VCaP (cell line): Measurements from ENCODE around the gene PHLPP1.

Experiments used
- H3K27ac ChIP-seq: fragments of 450-650 bp; 2 replicates; pipeline ENCODE4 v1.5.1; 2017
- CTCF ChIP-seq: fragments of 450-650 bp; conservative IDR thresholded peaks from 2 replicates; pipeline ENCODE4 v1.5.1; 2017; ENCODE audit warnings: mild to moderate bottlenecking, moderate library complexity

Gene PHLPP1

DNA sequence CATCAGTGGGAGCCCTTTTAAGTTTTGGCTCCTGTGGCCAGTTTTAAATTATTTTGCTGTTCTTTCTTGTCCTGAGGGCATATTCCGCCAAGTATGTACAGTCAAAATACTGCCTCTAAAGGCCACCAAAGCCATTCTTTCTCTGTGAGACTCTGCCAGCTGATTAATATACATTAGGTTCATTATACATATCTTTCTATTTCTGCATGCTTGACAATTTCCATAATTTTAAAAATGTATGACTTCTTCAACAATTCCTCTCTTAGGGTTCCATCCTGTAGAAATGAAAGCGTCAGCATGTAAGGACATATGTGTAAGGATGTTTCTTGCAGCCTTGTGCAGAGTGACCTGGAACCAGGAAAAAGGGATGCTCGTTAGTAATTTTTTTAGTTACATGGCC, 291.9 kb downstream of the PHLPP1 start:
- H3K27ac ChIP-seq, result no peak overlapping the region
- no peak for TF ChIP-seq CTCF

DNA sequence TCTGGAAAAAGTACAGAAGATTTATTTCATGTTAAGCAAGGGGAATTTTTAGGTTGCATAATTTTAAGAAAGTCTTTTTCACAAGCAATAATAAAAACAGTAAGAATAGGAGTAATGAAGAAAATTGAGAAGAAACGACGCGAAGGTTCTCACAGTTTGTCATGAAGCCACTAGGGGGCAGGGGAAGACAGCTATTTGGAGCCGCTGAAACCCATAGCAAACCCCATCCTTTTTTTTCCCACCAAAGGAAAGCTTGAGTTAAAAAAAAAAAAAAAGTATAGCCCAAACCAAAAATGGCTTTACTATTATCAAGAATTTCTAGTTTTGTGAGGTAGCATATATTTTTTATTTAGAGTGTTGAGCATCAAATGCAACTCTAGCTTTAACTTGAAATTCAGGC, 300.9 kb downstream of the PHLPP1 start:
- H3K27ac ChIP-seq, result no peak overlapping the region
- TF ChIP-seq CTCF, result peak; percentile 83

DNA sequence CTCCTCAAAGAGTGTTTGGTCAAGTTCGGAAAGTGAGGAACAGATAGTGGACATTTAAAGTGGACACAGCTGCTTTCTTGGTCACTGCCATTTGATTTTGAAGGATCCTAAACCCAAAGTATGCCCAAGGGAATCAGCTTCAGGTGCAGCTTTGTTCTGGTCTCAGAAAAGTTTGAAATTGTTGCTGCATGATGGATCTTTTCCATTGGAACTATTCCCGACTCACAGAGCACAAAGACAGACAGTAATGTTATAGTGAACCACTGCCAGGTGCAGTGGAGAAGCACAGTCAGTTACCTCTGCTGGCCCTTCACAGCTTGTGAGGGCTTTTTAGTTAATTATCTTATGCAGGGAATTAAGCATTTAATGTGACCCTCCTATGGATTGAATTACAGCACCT, 301.7 kb downstream of the PHLPP1 start:
- H3K27ac ChIP-seq, result no peak overlapping the region
- TF ChIP-seq CTCF, result no peak

DNA sequence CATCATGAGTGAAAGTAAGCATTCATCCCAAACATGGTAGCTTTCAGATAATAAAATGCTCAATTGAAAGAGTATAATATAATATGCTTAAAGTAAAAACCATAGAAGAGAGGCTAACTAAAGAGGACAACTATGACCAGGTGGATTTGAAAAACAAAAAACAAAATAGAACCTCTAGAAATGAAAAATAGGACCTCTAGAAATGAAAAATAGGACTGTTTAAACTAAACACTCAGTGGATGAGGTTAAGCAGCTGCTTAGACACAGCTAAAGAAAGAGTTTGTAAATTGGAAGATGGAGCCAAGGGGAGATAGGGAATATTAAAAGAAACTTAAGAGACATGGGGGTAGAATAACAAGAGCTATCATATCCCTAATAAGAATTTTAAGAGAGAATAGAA, 302.6 kb downstream of the PHLPP1 start:
- TF ChIP-seq CTCF, result no peak
- no peak overlapping the region for H3K27ac ChIP-seq

DNA sequence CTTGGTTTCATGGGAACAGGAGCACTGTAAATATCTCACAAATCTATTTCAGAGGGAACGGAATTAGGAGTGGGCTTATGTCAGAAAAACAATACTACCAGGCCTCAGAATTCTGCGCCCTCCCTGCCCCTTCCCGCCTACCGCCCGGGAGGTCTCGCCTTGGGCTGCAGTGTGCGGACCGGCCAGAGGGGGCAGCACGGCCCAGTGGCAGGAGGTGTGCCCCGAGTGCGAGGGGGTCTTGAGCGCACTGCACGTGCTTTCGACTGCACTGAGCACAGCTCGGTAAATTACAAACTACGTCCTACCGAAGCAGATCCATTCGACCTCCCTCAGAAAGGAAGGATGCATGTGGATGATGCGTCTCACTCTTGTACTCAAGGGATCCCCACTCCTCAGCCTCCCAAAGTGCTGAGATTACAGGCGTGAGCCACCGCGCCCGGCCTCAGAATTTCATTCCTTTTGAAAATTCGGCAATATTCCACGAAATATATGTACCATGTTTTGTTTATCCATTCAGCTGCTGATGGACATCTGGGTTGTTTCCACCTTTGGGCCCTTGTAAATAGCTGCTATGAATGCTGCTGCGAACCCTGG, 307.2 kb downstream of the PHLPP1 start:
- no peak overlapping the region for H3K27ac ChIP-seq
- peak; percentile 40 for TF ChIP-seq CTCF

DNA sequence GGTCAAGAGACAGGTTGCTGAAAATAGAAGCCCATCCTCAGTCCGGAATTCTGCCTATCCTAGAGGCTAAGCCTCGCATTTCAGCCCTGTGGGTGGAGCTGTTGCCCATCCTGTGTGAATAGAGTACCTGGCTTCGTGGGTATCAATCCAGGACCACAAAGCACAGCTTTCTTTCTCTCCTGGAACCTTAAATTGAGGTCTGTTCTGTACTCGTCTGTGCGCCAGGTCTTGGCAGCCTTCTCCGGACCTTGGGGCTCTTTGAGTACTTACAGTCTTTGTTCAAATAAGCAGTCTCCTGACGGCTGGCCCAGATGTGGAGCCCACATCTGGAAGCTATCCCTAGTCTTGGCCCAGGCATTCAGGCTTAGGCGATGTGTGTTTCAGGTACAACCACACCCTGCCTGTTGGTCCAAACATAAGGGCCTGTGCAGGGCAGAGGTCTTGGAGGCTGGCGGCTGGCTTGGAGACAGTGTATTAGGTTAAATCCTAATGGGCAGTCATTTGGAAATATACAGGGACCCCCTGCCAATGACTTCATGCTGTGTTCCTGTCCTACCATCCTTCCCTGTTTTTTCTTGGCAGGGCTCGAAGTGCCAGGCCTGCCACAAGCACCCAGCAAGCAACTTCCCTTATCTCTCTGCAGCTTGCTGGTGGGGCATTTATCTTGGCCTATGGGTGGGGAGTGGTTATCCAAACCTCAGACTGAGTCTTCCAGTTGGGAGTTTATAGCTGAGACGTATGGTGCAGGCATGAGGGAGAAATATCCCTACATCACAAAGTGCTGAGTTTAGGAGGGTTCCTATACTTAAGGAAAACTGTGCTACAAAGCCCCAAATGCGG, 310.1 kb downstream of the PHLPP1 start:
- H3K27ac ChIP-seq, result no peak overlapping the region
- TF ChIP-seq CTCF, result peak; percentile 32; the same call in 1 of the 2 replicates

DNA sequence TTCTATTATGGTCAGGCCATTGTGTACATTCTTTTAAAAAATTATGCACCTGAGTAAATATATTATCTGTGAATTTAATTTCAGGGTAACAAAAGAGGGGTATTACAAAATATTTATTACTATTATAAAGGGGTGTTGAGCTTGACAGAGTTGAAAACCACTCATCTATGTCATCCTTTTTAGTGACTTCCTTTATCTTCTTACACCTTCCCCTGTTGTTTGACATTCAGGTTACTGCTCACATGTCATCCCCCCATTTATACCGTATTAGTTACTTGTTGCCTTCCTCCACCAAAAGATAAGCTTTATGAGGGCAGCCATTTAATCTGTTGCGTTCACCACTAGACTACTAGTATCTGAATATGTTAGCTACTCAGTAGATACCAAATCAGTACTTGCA, 313.0 kb downstream of the PHLPP1 start:
- TF ChIP-seq CTCF, result no peak
- H3K27ac ChIP-seq, result no peak overlapping the region
